Uterus (tissue), 4 donors: ENCODE results near the gene RARA. TPM values are rescaled to one million over a fixed set of nuclear protein-coding genes. Genes with fewer than 3 reads are reported as not detected.
"Not testable (repeated sequence)": the region's sequence is repeated elsewhere in the genome, so short reads cannot be mapped to it uniquely, and the experiment has no call there.

ENCODE experiments used
- DNase-seq, 2 donors: peaks; one replicate each; pipeline ENCODE4 v3.0.0-alpha.2; 2019 to 2020
- H3K27ac ChIP-seq, 2 donors: fragments of 200-600 bp; sonication (generic); 1 replicate in 1 of 2; 2 replicates in 1 of 2; pipeline ENCODE4 v1.5.1; 2016 to 2018
- H3K27me3 ChIP-seq, 2 donors: fragments of 200-600 bp; sonication (generic); one replicate each; pipeline ENCODE4 v1.5.1; 2018 to 2019; ENCODE audit warnings: control low read depth in 1 of 2
- H3K36me3 ChIP-seq, 2 donors: fragments of 200-600 bp; sonication (generic); one replicate each; pipeline ENCODE4 v1.5.1; 2019; ENCODE audit warnings: control low read depth in 1 of 2
- H3K4me1 ChIP-seq, 2 donors: fragments of 200-600 bp; sonication (generic); one replicate each; pipeline ENCODE4 v1.5.1; 2018 to 2019; ENCODE audit warnings: control low read depth in 1 of 2
- H3K4me3 ChIP-seq, 2 donors: fragments of 200-600 bp; sonication (generic); 1 replicate in 1 of 2; 2 replicates in 1 of 2; pipeline ENCODE4 v1.5.1; 2018 to 2019; ENCODE audit warnings: mild to moderate bottlenecking in 1 of 2
- H3K9me3 ChIP-seq, 2 donors: fragments of 200-600 bp; sonication (generic); one replicate each; pipeline ENCODE4 v1.5.1; 2019; ENCODE audit warnings: control low read depth in 1 of 2
- CTCF ChIP-seq, 4 experiments: fragments of 200-600 bp in 2 of 4; fragments of 450-650 bp in 2 of 4; sonication (generic) in 2 of 4; IDR thresholded peaks; one replicate each; pipeline ENCODE4 v1.5.1; 2016 to 2019; ENCODE audit warnings: antibody characterized with exemption in 4 of 4, mild to moderate bottlenecking in 2 of 4, moderate library complexity in 1 of 4
- POLR2A ChIP-seq, 2 donors: fragments of 450-650 bp; IDR thresholded peaks; one replicate each; pipeline ENCODE4 v1.6.1; 2016; ENCODE audit warnings: antibody characterized with exemption in 2 of 2, mild to moderate bottlenecking in 1 of 2, moderate library complexity in 1 of 2
- intact Hi-C: fragments of 100-400 bp; cut with DNase I; formaldehyde crosslinking; loops from one replicate; pipeline ENCODE4 v1.15.1; 2023; ENCODE audit warnings: low total_unique reads
- total RNA-seq, 4 donors: library from RNA; depleted of rRNA in 3 of 4; stranded (reverse); fragments of >200 nt in 3 of 4; gene quantifications; one replicate each; pipeline versions ENCODE4 v1.1.0 to v1.2.4, GENCODE V29; 2014 to 2023
- donor health status: DM: yes; HTN: yes; CAD: no.

The RARA gene
- total RNA-seq, 4 donors from 2014 or later = 18.9 to 80.5 (median 46.3) TPM

- TF ChIP-seq CTCF (IDR thresholded peaks at IDR 0.05) = no peak
- TF ChIP-seq POLR2A (IDR thresholded peaks at IDR 0.05) = no peak
- no peaks in the 10 kb centered on the region for H3K9me3 ChIP-seq
- H3K4me3 ChIP-seq = no peak overlapping the region
- H3K27ac ChIP-seq = no peak overlapping the region
- H3K27me3 ChIP-seq = no peaks in the 10 kb centered on the region
- intact Hi-C loops = no loop called here
- no peak for DNase-seq
- no peaks in the 10 kb centered on the region for H3K4me1 ChIP-seq
- no peaks in the 10 kb centered on the region for H3K36me3 ChIP-seq
These were observed 63.1 kb downstream of the RARA start for GRCh38 chr17:40372031-40372430.

GRCh38 chr17:40372644-40373043 lies 63.7 kb downstream of the RARA start:
- intact Hi-C loops, H3K9me3 ChIP-seq, H3K36me3 ChIP-seq, DNase-seq, H3K4me1 ChIP-seq, H3K27ac ChIP-seq, H3K4me3 ChIP-seq, H3K27me3 ChIP-seq: not testable (repeated sequence)

DNA sequence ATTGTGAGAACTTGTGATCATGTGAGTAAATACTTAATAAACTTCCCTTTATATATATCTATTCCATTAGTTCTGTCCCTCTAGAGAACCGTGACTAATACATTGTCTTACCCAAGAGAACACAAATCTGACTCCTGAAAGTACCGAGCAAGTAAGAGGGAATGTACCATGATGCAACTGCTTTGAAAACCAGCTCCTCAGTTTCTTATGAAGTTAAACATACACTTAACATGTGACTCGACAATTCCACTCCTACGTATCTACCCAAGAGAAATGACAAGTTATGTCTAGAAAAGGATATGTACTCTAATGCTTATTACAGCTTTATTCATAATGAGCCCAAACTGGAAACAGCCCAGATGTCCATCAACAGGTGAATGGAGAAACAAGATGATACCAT lies 64.3 kb downstream of the RARA start:
- no peaks in the 10 kb centered on the region for H3K4me1 ChIP-seq
- DNase-seq = no peak
- no peaks in the 10 kb centered on the region for H3K36me3 ChIP-seq
- H3K9me3 ChIP-seq = no peaks in the 10 kb centered on the region
- intact Hi-C loops = no loop called here
- H3K27ac ChIP-seq = no peak overlapping the region
- no peaks in the 10 kb centered on the region for H3K27me3 ChIP-seq
- TF ChIP-seq POLR2A (IDR thresholded peaks at IDR 0.05) (no peak), CTCF (IDR thresholded peaks at IDR 0.05) (no peak)
- no peak overlapping the region for H3K4me3 ChIP-seq

GRCh38 chr17:40373999-40374398 lies 65.0 kb downstream of the RARA start:
- TF ChIP-seq CTCF (IDR thresholded peaks at IDR 0.05) (no peak), POLR2A (IDR thresholded peaks at IDR 0.05) (no peak)
- H3K9me3 ChIP-seq = no peaks in the 10 kb centered on the region
- intact Hi-C loops = no loop called here
- no peak overlapping the region for H3K4me3 ChIP-seq
- no peaks in the 10 kb centered on the region for H3K4me1 ChIP-seq
- H3K36me3 ChIP-seq = no peaks in the 10 kb centered on the region
- no peaks in the 10 kb centered on the region for H3K27me3 ChIP-seq
- H3K27ac ChIP-seq = no peak overlapping the region
- DNase-seq = no peak

GRCh38 chr17:40374821-40375498 lies 66.0 kb downstream of the RARA start:
- H3K27me3 ChIP-seq = no peaks in the 10 kb centered on the region
- no peaks in the 10 kb centered on the region for H3K9me3 ChIP-seq
- intact Hi-C loops = no loop called here
- H3K4me1 ChIP-seq = no peaks in the 10 kb centered on the region
- DNase-seq = no peak
- no peaks in the 10 kb centered on the region for H3K36me3 ChIP-seq
- no peak overlapping the region for H3K27ac ChIP-seq
- no peak for TF ChIP-seq CTCF (IDR thresholded peaks at IDR 0.05)
- no peak for TF ChIP-seq POLR2A (IDR thresholded peaks at IDR 0.05)
- H3K4me3 ChIP-seq = no peak overlapping the region

DNA sequence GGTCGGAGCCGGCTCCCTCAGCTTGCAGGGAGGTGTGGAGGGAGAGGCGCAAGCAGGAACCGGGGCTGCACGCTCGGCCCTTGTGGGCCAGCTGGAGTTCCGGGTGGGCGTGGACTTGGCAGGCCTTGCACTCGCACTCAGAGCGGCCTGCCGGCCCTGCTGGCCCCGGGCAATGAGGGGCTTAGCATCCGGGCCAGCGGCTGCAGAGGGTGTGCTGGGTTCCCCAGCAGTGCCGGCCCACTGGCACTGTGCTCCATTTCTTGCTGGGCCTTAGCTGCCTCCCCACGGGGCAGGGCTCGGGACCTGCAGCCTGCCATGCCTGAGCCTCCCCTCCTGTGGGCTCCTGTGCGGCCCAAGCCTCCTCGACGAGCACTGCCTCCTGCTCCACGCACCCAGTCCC lies 66.8 kb downstream of the RARA start:
- H3K4me3 ChIP-seq, DNase-seq, H3K4me1 ChIP-seq, H3K27me3 ChIP-seq, H3K9me3 ChIP-seq, H3K27ac ChIP-seq, H3K36me3 ChIP-seq, intact Hi-C loops: not testable (repeated sequence)

DNA sequence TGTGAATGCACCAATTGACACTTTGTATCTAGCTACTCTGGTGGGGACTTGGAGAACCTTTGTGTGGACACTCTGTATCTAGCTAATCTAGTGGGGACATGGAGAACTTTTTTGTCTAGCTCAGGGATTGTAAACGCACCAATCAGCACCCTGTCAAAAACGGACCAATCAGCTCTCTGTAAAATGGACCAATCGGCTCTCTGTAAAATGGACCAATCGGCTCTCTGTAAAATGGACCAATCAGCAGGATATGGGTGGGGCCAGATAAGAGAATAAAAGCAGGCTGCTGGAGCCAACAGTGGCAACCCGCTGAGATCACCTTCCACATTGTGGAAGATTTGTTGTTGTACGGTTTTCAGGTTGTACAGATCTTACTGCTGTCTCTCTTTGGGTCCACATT lies 67.6 kb downstream of the RARA start:
- H3K27me3 ChIP-seq, H3K4me3 ChIP-seq, H3K27ac ChIP-seq, H3K36me3 ChIP-seq, H3K9me3 ChIP-seq, DNase-seq, H3K4me1 ChIP-seq, intact Hi-C loops: not testable (repeated sequence)
